Activated T-helper 1 cell treated with anti-CD3 and anti-CD28 coated beads, Interleukin-12 subunit alpha, Interleukin-12 subunit beta, Interleukin-2, Interleukin-4 antibody, amounts not matched to agents 30 ng/mL and 10 ng/mL and 1 ng/mL, durations not matched to agents 14 hours and 24 hours and 36 hours (primary cell): ENCODE results near the gene UBE3B. TPM values are rescaled to one million over a fixed set of nuclear protein-coding genes. Genes with fewer than 3 reads are reported as not detected.
A peak's percentile ranks its signal among the peaks of the same experiment; 100 is the strongest.

Experiments used
- DNase-seq: peaks from one replicate; pipeline ENCODE4 v3.0.0; 2021; ENCODE audit warnings: low spot score
- H3K27ac Mint-ChIP-seq: one replicate; pipeline ENCODE4 v1.8.0; 2021; ENCODE audit warnings: mild to moderate bottlenecking, mixed read lengths
- H3K27me3 Mint-ChIP-seq: one replicate; pipeline ENCODE4 v1.8.0; 2022; ENCODE audit warnings: mild to moderate bottlenecking, moderate library complexity, mixed read lengths; ENCODE audit not compliant: insufficient read depth
- H3K36me3 Mint-ChIP-seq: one replicate; pipeline ENCODE4 v1.8.0; 2021; ENCODE audit warnings: low read depth, mixed read lengths
- H3K4me1 Mint-ChIP-seq: one replicate; pipeline ENCODE4 v1.8.0; 2021; ENCODE audit warnings: low read depth, mixed read lengths
- H3K4me3 Mint-ChIP-seq: one replicate; pipeline ENCODE4 v1.8.0; 2021; ENCODE audit warnings: mild to moderate bottlenecking, moderate library complexity, mixed read lengths
- H3K9me3 Mint-ChIP-seq: one replicate; pipeline ENCODE4 v1.8.0; 2021; ENCODE audit warnings: mixed read lengths
- intact Hi-C: fragments of 100-400 bp; cut with micrococcal nuclease; formaldehyde crosslinking; loops from one replicate; pipeline ENCODE4 v1.15.1; 2024
- total RNA-seq: library from RNA; stranded (reverse); gene quantifications from 2 replicates; pipeline ENCODE4 v1.2.3, GENCODE V29; 2022

The UBE3B gene
- total RNA-seq, 1 donor from 2014 or later: 29.3 TPM

GRCh38 chr12:109559601-109560000, 82.2 kb downstream of the UBE3B start:
- H3K27me3 Mint-ChIP-seq: no peaks in the 10 kb centered on the region
- H3K4me3 Mint-ChIP-seq: no peak overlapping the region
- no peak overlapping the region for H3K27ac Mint-ChIP-seq
- H3K4me1 Mint-ChIP-seq: no peaks in the 10 kb centered on the region
- peaks cover 15% of the 10 kb centered on the region for H3K36me3 Mint-ChIP-seq
- intact Hi-C loops: no loop called here
- peaks cover 13% of the 10 kb centered on the region for H3K9me3 Mint-ChIP-seq
- DNase-seq: no peak

GRCh38 chr12:109560867-109561710, 83.7 kb downstream of the UBE3B start:
- H3K27ac Mint-ChIP-seq: no peak overlapping the region
- H3K4me1 Mint-ChIP-seq: no peaks in the 10 kb centered on the region
- peaks cover 24% of the 10 kb centered on the region for H3K36me3 Mint-ChIP-seq
- peaks cover 13% of the 10 kb centered on the region for H3K9me3 Mint-ChIP-seq
- no peak overlapping the region for H3K4me3 Mint-ChIP-seq
- DNase-seq: no peak
- intact Hi-C loops: no loop called here
- H3K27me3 Mint-ChIP-seq: no peaks in the 10 kb centered on the region

- H3K27ac Mint-ChIP-seq: no peak overlapping the region
- H3K4me3 Mint-ChIP-seq: no peak overlapping the region
- DNase-seq: no peak
- peaks cover 13% of the 10 kb centered on the region for H3K9me3 Mint-ChIP-seq
- peaks cover 26% of the 10 kb centered on the region for H3K36me3 Mint-ChIP-seq
- no peaks in the 10 kb centered on the region for H3K4me1 Mint-ChIP-seq
- intact Hi-C loops: no loop called here
- no peaks in the 10 kb centered on the region for H3K27me3 Mint-ChIP-seq
Measured at GRCh38 chr12:109561711-109562030, 84.2 kb downstream of the UBE3B start.

GRCh38 chr12:109562871-109563270, 85.4 kb downstream of the UBE3B start:
- Mint-ChIP-seq H3K4me1 (no peaks in the 10 kb centered on the region), H3K9me3 (peaks cover 13% of the 10 kb centered on the region), H3K27me3 (no peaks in the 10 kb centered on the region), H3K4me3 (no peak overlapping the region), H3K27ac (no peak overlapping the region), H3K36me3 (peaks cover 30% of the 10 kb centered on the region)
- DNase-seq: no peak
- intact Hi-C loops: no loop called here

GRCh38 chr12:109563291-109564284, 86.2 kb downstream of the UBE3B start:
- no peak for DNase-seq
- Mint-ChIP-seq H3K4me3 (no peak overlapping the region), H3K36me3 (peaks cover 30% of the 10 kb centered on the region), H3K27ac (no peak overlapping the region), H3K27me3 (no peaks in the 10 kb centered on the region), H3K4me1 (no peaks in the 10 kb centered on the region), H3K9me3 (peaks cover 13% of the 10 kb centered on the region)
- intact Hi-C loops: no loop called here

- Mint-ChIP-seq H3K4me3 (no peak overlapping the region), H3K4me1 (peaks cover under 1% of the 10 kb centered on the region), H3K9me3 (peaks cover 13% of the 10 kb centered on the region), H3K36me3 (peaks cover 30% of the 10 kb centered on the region), H3K27me3 (no peaks in the 10 kb centered on the region), H3K27ac (no peak overlapping the region)
- intact Hi-C loops: no loop called here
- no peak for DNase-seq
Measured at GRCh38 chr12:109566424-109566823, 89.0 kb downstream of the UBE3B start.

GRCh38 chr12:109567296-109567695, 89.9 kb downstream of the UBE3B start:
- Mint-ChIP-seq H3K36me3 (peaks cover 21% of the 10 kb centered on the region), H3K4me1 (peaks cover 5% of the 10 kb centered on the region), H3K4me3 (no peak overlapping the region), H3K9me3 (peaks cover 4% of the 10 kb centered on the region), H3K27me3 (no peaks in the 10 kb centered on the region), H3K27ac (no peak overlapping the region)
- DNase-seq: no peak
- intact Hi-C loops: no loop called here

- H3K4me3 Mint-ChIP-seq: no peak overlapping the region
- H3K27ac Mint-ChIP-seq: no peak overlapping the region
- H3K9me3 Mint-ChIP-seq: no peaks in the 10 kb centered on the region
- peaks cover 12% of the 10 kb centered on the region for H3K4me1 Mint-ChIP-seq
- no peak for DNase-seq
- peaks cover 18% of the 10 kb centered on the region for H3K36me3 Mint-ChIP-seq
- intact Hi-C loops: no loop called here
- no peaks in the 10 kb centered on the region for H3K27me3 Mint-ChIP-seq
Measured at GRCh38 chr12:109567967-109568366, 90.5 kb downstream of the UBE3B start.

- Mint-ChIP-seq H3K36me3 (peaks cover 18% of the 10 kb centered on the region), H3K4me3 (no peak overlapping the region), H3K9me3 (no peaks in the 10 kb centered on the region), H3K27me3 (no peaks in the 10 kb centered on the region), H3K27ac (no peak overlapping the region), H3K4me1 (peaks cover 14% of the 10 kb centered on the region)
- no peak for DNase-seq
- intact Hi-C loops: no loop called here
Measured at GRCh38 chr12:109568486-109568885, 91.1 kb downstream of the UBE3B start.

GRCh38 chr12:109571773-109572505, 94.5 kb downstream of the UBE3B start:
- H3K4me3 Mint-ChIP-seq: peak overlapping the region; percentile 6
- H3K9me3 Mint-ChIP-seq: no peaks in the 10 kb centered on the region
- intact Hi-C loops: loop anchor here (2.0 to 10.0 kb wide), 5 partner anchors 53 to 1055 kb away; partner anchors contain the start of genes ALKBH2, ANAPC7, ANKRD13A and FICD
- peaks cover 12% of the 10 kb centered on the region for H3K36me3 Mint-ChIP-seq
- no peaks in the 10 kb centered on the region for H3K27me3 Mint-ChIP-seq
- H3K4me1 Mint-ChIP-seq: peaks cover 30% of the 10 kb centered on the region
- no peak for DNase-seq
- peak overlapping the region; percentile 15 for H3K27ac Mint-ChIP-seq

- Mint-ChIP-seq H3K27me3 (no peaks in the 10 kb centered on the region), H3K4me3 (peak overlapping the region; percentile 91), H3K36me3 (peaks cover 14% of the 10 kb centered on the region), H3K4me1 (peaks cover 30% of the 10 kb centered on the region), H3K9me3 (no peaks in the 10 kb centered on the region), H3K27ac (peak overlapping the region; percentile 88)
- no peak for DNase-seq
- intact Hi-C loops: loop anchor here (2.0 to 10.0 kb wide), 5 partner anchors 54 to 1055 kb away; partner anchors contain the start of genes ALKBH2, ANAPC7, ANKRD13A and FICD
Measured at GRCh38 chr12:109572506-109572845, 95.0 kb downstream of the UBE3B start.
